K562 (cell line): ENCODE measurements around the gene NEU1. TPM values are rescaled to one million over a fixed set of nuclear protein-coding genes. Genes with fewer than 3 reads are reported as not detected.

Source experiments
- ARNT ChIP-seq, 2 experiments: fragments of 450-650 bp; IDR thresholded peaks; 2 replicates each; pipeline ENCODE4 v1.6.1; 2016; ENCODE audit warnings: mild to moderate bottlenecking in 1 of 2
- FOXM1 ChIP-seq, 2 experiments: fragments of 450-650 bp in 1 of 2; sonication (generic) in 1 of 2; formaldehyde crosslinking in 1 of 2; IDR thresholded peaks; 2 replicates each; pipeline versions ENCODE4 v1.6.1 to v1.9.0; 2017 to 2022; ENCODE audit warnings: low read depth in 2 of 2, mild to moderate bottlenecking in 2 of 2, missing genetic modification reagents in 1 of 2, moderate library complexity in 1 of 2
- ILK ChIP-seq: fragments of 450-650 bp; IDR thresholded peaks from 2 replicates; pipeline ENCODE4 v1.6.1; 2016; ENCODE audit warnings: missing genetic modification characterization, low read depth, mild to moderate bottlenecking, missing compliant biosample characterization, moderate library complexity, borderline replicate concordance
- KAT7 ChIP-seq: sonication (generic); formaldehyde crosslinking; IDR thresholded peaks from 2 replicates; pipeline ENCODE4 v1.8.0; 2022; ENCODE audit warnings: missing genetic modification reagents, mild to moderate bottlenecking, borderline replicate concordance
- MEIS2 ChIP-seq: fragments of 450-650 bp; IDR thresholded peaks from 2 replicates; pipeline ENCODE4 v1.6.1; 2014; ENCODE audit warnings: mild to moderate bottlenecking; ENCODE audit not compliant: partially characterized antibody
- NFIC ChIP-seq: fragments of 450-650 bp; IDR thresholded peaks from 2 replicates; pipeline ENCODE4 v1.6.1; 2017; ENCODE audit warnings: mild to moderate bottlenecking, inconsistent platforms
- NR2C1 ChIP-seq, 2 experiments: fragments of 450-650 bp; IDR thresholded peaks; 2 replicates each; pipeline ENCODE4 v1.6.1; 2017; ENCODE audit warnings: mild to moderate bottlenecking in 2 of 2, antibody characterized with exemption in 1 of 2, inconsistent platforms in 1 of 2, missing compliant biosample characterization in 1 of 2, missing genetic modification characterization in 1 of 2
- PRDM10 ChIP-seq: fragments of 450-650 bp; IDR thresholded peaks from 2 replicates; pipeline ENCODE4 v1.6.1; 2018; ENCODE audit not compliant: partially characterized antibody
- SIN3A ChIP-seq, 2 experiments: fragments of 150-350 bp in 1 of 2; IDR thresholded peaks; 2 replicates each; pipeline ENCODE4 v1.6.1; 2011 to 2016; ENCODE audit warnings: borderline replicate concordance in 2 of 2, low read depth in 2 of 2, low read length in 2 of 2, mild to moderate bottlenecking in 2 of 2, moderate library complexity in 2 of 2; ENCODE audit not compliant: control insufficient read depth in 1 of 2
- TRIM24 ChIP-seq, 2 experiments: fragments of 450-650 bp; IDR thresholded peaks; 2 replicates each; pipeline ENCODE4 v1.6.1; 2016
- XRCC5 ChIP-seq: fragments of 200-400 bp; formaldehyde crosslinking; IDR thresholded peaks from 2 replicates; pipeline ENCODE4 v1.6.1; 2017; ENCODE audit warnings: low read depth, mild to moderate bottlenecking, low read length
- ZEB2 ChIP-seq: fragments of 450-650 bp; IDR thresholded peaks from 2 replicates; pipeline ENCODE4 v1.6.1; 2016
- ZFP36 ChIP-seq: fragments of 150-350 bp; IDR thresholded peaks from 2 replicates; pipeline ENCODE4 v1.6.1; 2018; ENCODE audit warnings: low read length, low read depth; ENCODE audit not compliant: partially characterized antibody
- ZNF165 ChIP-seq: fragments of 250-450 bp; sonication (Bioruptor Pico); IDR thresholded peaks from 2 replicates; pipeline ENCODE4 v1.4.0; 2020; ENCODE audit warnings: borderline replicate concordance
- ZNF766 ChIP-seq: fragments of 200-800 bp; sonication (Bioruptor generic); conservative IDR thresholded peaks from 2 replicates; pipeline ENCODE4 v1.6.1; 2016; ENCODE audit warnings: missing genetic modification characterization, missing compliant biosample characterization
- polyA plus RNA-seq, 8 experiments: library from polyadenylated mRNA; depleted of rRNA in 4 of 8; stranded (reverse) in 5 of 8; unstranded in 3 of 8; fragments of >200 nt; fragmentation: Nextera tagmentation in 2 of 8; fragmentation: Illumina TruSeq in 1 of 8; extraction: Ambion mirVana in 2 of 8; extraction: Trizol in 1 of 8; gene quantifications; 2 replicates each; pipeline versions ENCODE4 v1.2.1 to v1.2.3, GENCODE V29; 2011 to 2014; ENCODE audit warnings: inconsistent platforms in 1 of 8, missing spikeins in 1 of 8
- total RNA-seq, 7 experiments: library from RNA; depleted of rRNA in 6 of 7; stranded (reverse); fragments of >200 nt in 6 of 7; fragmentation: Illumina TruSeq in 2 of 7; extraction: Trizol in 2 of 7; gene quantifications; 2 replicates each; pipeline versions ENCODE4 v1.2.1 to v1.2.3, GENCODE V29; 2011 to 2021; ENCODE audit warnings: low replicate concordance in 1 of 7
- TF ChIP-seq, protein P1 (sequence below): fragments of 250-450 bp; sonication (Bioruptor Pico); IDR thresholded peaks from 2 replicates; pipeline ENCODE4 v1.5.0; 2020; ENCODE audit warnings: mild to moderate bottlenecking, borderline replicate concordance
- TF ChIP-seq, protein P2 (sequence below), 3 experiments: fragments of 200-800 bp in 1 of 3; fragments of 250-450 bp in 1 of 3; fragments of 450-650 bp in 1 of 3; sonication (Bioruptor Pico) in 1 of 3; sonication (Bioruptor generic) in 1 of 3; formaldehyde crosslinking in 1 of 3; IDR thresholded peaks; 2 replicates each; pipeline versions ENCODE4 v1.6.1 to v1.8.0; 2016 to 2022; ENCODE audit warnings: mild to moderate bottlenecking in 2 of 3, missing genetic modification characterization in 2 of 3, missing compliant biosample characterization in 1 of 3, moderate library complexity in 1 of 3

NEU1 gene
- total and polyA plus RNA-seq, 9 of the 15 experiments (the other 6 are each of a cell fraction or from before 2014, with no cell fraction given), result 14.8 to 67.8 (median 51.0) TPM

GRCh38 chr6:31898383-31899011 is 35.9 kb upstream of the NEU1 start (continued):
- TF ChIP-seq PRDM10, result no peak
- no peak for TF ChIP-seq NR2C1 (IDR thresholded peaks at IDR 0.05)
- TF ChIP-seq NR2C1 (tag; IDR thresholded peaks at IDR 0.05), result peak; percentile 79
- peak; percentile 1 for TF ChIP-seq MEIS2
- TF ChIP-seq SIN3A (IDR thresholded peaks at IDR 0.05; ENCODE audit: borderline replicate concordance in 2 of 2, control insufficient read depth in 1 of 2, low read depth in 2 of 2, low read length in 2 of 2), result peak in 1 of 2 experiments; percentile 63; a peak in 2 of 4 replicates
- peak; percentile 81 for TF ChIP-seq ZNF766
- peak; percentile 66; the same call in 1 of the 2 replicates for TF ChIP-seq ZEB2
- no peak for TF ChIP-seq TRIM24 (IDR thresholded peaks at IDR 0.05)
- TF ChIP-seq FOXM1 (IDR thresholded peaks at IDR 0.05; ENCODE audit: low read depth), result 0 out of 2 replicates have a peak, but pooled peaks have one; percentile 18
- TF ChIP-seq FOXM1 (CRISPR knock-in tag; IDR thresholded peaks at IDR 0.05; ENCODE audit: low read depth), result no peak
- no peak for TF ChIP-seq ZFP36
- TF ChIP-seq ARNT (IDR thresholded peaks at IDR 0.05), result peak in 1 of 2 experiments; percentile 23; a peak in 1 of 4 replicates
- no peak for TF ChIP-seq XRCC5
- TF ChIP-seq, protein P1, sequence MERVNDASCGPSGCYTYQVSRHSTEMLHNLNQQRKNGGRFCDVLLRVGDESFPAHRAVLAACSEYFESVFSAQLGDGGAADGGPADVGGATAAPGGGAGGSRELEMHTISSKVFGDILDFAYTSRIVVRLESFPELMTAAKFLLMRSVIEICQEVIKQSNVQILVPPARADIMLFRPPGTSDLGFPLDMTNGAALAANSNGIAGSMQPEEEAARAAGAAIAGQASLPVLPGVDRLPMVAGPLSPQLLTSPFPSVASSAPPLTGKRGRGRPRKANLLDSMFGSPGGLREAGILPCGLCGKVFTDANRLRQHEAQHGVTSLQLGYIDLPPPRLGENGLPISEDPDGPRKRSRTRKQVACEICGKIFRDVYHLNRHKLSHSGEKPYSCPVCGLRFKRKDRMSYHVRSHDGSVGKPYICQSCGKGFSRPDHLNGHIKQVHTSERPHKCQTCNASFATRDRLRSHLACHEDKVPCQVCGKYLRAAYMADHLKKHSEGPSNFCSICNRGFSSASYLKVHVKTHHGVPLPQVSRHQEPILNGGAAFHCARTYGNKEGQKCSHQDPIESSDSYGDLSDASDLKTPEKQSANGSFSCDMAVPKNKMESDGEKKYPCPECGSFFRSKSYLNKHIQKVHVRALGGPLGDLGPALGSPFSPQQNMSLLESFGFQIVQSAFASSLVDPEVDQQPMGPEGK (CRISPR knock-in tag), result no peak
- TF ChIP-seq ZNF165 (CRISPR knock-in tag), result no peak
- TF ChIP-seq KAT7, result peak; percentile 44; the same call in 1 of the 2 replicates
- no peak for TF ChIP-seq ILK (tag)
- no peak for TF ChIP-seq NFIC
- TF ChIP-seq, protein P2, sequence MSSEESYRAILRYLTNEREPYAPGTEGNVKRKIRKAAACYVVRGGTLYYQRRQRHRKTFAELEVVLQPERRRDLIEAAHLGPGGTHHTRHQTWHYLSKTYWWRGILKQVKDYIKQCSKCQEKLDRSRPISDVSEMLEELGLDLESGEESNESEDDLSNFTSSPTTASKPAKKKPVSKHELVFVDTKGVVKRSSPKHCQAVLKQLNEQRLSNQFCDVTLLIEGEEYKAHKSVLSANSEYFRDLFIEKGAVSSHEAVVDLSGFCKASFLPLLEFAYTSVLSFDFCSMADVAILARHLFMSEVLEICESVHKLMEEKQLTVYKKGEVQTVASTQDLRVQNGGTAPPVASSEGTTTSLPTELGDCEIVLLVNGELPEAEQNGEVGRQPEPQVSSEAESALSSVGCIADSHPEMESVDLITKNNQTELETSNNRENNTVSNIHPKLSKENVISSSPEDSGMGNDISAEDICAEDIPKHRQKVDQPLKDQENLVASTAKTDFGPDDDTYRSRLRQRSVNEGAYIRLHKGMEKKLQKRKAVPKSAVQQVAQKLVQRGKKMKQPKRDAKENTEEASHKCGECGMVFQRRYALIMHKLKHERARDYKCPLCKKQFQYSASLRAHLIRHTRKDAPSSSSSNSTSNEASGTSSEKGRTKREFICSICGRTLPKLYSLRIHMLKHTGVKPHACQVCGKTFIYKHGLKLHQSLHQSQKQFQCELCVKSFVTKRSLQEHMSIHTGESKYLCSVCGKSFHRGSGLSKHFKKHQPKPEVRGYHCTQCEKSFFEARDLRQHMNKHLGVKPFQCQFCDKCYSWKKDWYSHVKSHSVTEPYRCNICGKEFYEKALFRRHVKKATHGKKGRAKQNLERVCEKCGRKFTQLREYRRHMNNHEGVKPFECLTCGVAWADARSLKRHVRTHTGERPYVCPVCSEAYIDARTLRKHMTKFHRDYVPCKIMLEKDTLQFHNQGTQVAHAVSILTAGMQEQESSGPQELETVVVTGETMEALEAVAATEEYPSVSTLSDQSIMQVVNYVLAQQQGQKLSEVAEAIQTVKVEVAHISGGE (CRISPR knock-in tag; IDR thresholded peaks at IDR 0.05), result no peak
